ENCODE data around the gene PSKH1.

- TF ChIP-seq, protein P1, sequence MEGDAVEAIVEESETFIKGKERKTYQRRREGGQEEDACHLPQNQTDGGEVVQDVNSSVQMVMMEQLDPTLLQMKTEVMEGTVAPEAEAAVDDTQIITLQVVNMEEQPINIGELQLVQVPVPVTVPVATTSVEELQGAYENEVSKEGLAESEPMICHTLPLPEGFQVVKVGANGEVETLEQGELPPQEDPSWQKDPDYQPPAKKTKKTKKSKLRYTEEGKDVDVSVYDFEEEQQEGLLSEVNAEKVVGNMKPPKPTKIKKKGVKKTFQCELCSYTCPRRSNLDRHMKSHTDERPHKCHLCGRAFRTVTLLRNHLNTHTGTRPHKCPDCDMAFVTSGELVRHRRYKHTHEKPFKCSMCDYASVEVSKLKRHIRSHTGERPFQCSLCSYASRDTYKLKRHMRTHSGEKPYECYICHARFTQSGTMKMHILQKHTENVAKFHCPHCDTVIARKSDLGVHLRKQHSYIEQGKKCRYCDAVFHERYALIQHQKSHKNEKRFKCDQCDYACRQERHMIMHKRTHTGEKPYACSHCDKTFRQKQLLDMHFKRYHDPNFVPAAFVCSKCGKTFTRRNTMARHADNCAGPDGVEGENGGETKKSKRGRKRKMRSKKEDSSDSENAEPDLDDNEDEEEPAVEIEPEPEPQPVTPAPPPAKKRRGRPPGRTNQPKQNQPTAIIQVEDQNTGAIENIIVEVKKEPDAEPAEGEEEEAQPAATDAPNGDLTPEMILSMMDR (conservative IDR thresholded peaks at IDR 0.05; ENCODE audit: low read depth, low read length) = no peak
- no peak for TF ChIP-seq EZH2 (IDR thresholded peaks at IDR 0.05; ENCODE audit: borderline replicate concordance, low read depth, low read length, poor library complexity, severe bottlenecking)
These were observed 36.0 kb upstream of the PSKH1 start for GRCh38 chr16:67856927-67857546.

Measured in A673 (cell line).